Left ventricle myocardium inferior (tissue), 1 donor: ENCODE data around the gene SRP68. TPM values are rescaled to one million over a fixed set of nuclear protein-coding genes. Genes with fewer than 3 reads are reported as not detected.

Experiments used
- DNase-seq: peaks from one replicate; pipeline ENCODE4 v3.0.0-alpha.2; 2020
- H3K27ac ChIP-seq: fragments of 200-600 bp; replicated peaks from 2 replicates; pipeline ENCODE4 v1.8.0; 2021
- H3K27me3 ChIP-seq: fragments of 200-600 bp; 2 replicates; pipeline ENCODE4 v1.8.0; 2021; ENCODE audit warnings: low read depth
- H3K36me3 ChIP-seq: fragments of 200-600 bp; 2 replicates; pipeline ENCODE4 v1.8.0; 2021
- H3K4me1 ChIP-seq: fragments of 200-600 bp; 2 replicates; pipeline ENCODE4 v1.8.0; 2021
- H3K4me3 ChIP-seq: fragments of 200-600 bp; 2 replicates; pipeline ENCODE4 v1.8.0; 2021; ENCODE audit warnings: mild to moderate bottlenecking, moderate library complexity
- H3K9me3 ChIP-seq: fragments of 200-600 bp; replicated peaks from 2 replicates; pipeline ENCODE4 v1.8.0; 2021
- CTCF ChIP-seq: fragments of 200-600 bp; IDR thresholded peaks from 2 replicates; pipeline ENCODE4 v1.8.0; 2021; ENCODE audit warnings: antibody characterized with exemption, mild to moderate bottlenecking, borderline replicate concordance
- intact Hi-C: fragments of 100-400 bp; cut with micrococcal nuclease; formaldehyde crosslinking; loops from one replicate; pipeline ENCODE4 v1.11.0; 2022
- total RNA-seq: library from RNA; stranded (reverse); fragmentation: NEBNext Ultra II Directional; extraction: Animal tissue kit (Norgen Biotek cat#: 25700); gene quantifications from one replicate; pipeline ENCODE4 v1.2.1, GENCODE V29; 2021
- donor health status: DM: no; HTN: yes; CAD: no; lungs with severe emphysema.

SRP68 gene
- total RNA-seq, 1 donor from 2014 or later = 57.4 TPM

- TF ChIP-seq CTCF = no peak
- Histone ChIP-seq H3K27ac (no peak overlapping the region), H3K4me1 (peaks cover 59% of the 10 kb centered on the region), H3K4me3 (no peak overlapping the region), H3K27me3 (peaks cover 68% of the 10 kb centered on the region), H3K36me3 (no peaks in the 10 kb centered on the region), H3K9me3 (no peaks in the 10 kb centered on the region)
- intact Hi-C loops = no loop called here
- DNase-seq = no peak
Observed at GRCh38 chr17:76077584-76078110, 5.3 kb upstream of the SRP68 start.

DNA sequence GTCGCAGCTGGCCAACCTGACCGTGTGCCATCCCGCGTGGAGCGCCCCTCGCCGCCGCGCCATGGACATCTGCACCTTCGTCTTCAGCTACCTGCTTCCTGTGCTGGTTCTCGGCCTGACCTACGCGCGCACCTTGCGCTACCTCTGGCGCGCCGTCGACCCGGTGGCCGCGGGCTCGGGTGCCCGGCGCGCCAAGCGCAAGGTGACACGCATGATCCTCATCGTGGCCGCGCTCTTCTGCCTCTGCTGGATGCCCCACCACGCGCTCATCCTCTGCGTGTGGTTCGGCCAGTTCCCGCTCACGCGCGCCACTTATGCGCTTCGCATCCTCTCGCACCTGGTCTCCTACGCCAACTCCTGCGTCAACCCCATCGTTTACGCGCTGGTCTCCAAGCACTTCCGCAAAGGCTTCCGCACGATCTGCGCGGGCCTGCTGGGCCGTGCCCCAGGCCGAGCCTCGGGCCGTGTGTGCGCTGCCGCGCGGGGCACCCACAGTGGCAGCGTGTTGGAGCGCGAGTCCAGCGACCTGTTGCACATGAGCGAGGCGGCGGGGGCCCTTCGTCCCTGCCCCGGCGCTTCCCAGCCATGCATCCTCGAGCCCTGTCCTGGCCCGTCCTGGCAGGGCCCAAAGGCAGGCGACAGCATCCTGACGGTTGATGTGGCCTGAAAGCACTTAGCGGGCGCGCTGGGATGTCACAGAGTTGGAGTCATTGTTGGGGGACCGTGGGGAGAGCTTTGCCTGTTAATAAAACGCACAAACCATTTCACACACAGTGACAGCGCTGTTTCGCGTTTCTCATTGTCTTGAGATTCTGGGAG lies 4.7 kb upstream of the SRP68 start:
- intact Hi-C loops = no loop called here
- Histone ChIP-seq H3K27me3 (peaks cover 68% of the 10 kb centered on the region), H3K4me1 (peaks cover 62% of the 10 kb centered on the region), H3K27ac (no peak overlapping the region), H3K9me3 (no peaks in the 10 kb centered on the region), H3K4me3 (peak overlapping the region; percentile 40), H3K36me3 (no peaks in the 10 kb centered on the region)
- no peak for TF ChIP-seq CTCF
- DNase-seq = no peak

GRCh38 chr17:76076146-76076764 lies 3.9 kb upstream of the SRP68 start:
- H3K4me1 ChIP-seq = peaks cover 70% of the 10 kb centered on the region
- no peak for TF ChIP-seq CTCF
- DNase-seq = no peak
- peak overlapping the region; percentile 40 for H3K4me3 ChIP-seq
- no peaks in the 10 kb centered on the region for H3K36me3 ChIP-seq
- H3K27me3 ChIP-seq = peaks cover 68% of the 10 kb centered on the region
- intact Hi-C loops = no loop called here
- no peaks in the 10 kb centered on the region for H3K9me3 ChIP-seq
- H3K27ac ChIP-seq = no peak overlapping the region

DNA sequence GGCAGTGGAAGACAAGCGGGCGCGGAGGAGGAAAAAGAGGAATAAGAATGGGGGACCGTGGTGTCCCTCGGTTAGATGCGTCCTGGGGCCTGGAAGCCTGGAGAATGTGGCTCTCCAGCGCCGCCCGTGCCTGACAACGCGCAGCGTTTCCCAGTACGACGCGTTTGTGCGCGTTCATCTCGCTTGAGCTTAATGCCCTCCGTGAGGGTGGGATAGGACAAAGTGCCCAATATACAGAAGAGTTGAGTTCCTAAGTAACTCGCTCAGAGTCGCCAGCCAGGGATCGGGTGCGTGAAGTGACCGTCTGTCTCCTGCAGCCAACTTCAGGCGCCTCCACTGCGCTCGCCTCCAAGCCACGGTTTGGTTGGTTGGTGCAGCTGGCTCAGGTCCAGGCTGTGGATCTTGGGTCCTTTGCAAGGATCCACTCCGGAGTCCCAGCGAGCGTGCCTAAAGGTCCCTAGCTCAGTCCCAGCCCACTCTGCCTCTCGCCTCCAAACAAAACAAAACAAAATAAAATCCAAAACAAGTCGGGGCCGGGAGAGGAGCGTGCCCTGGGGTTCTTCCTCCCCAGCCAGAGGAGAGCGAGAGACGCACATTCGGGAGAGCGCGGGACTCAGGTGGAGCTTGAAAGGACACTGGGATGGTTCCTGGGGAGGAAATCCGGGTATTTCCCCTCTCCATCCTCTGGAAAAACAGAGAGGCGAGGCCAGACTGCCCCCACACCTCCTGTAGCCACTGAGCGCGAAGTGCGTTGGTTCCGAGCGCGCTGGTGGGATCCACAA lies 3.2 kb upstream of the SRP68 start:
- Histone ChIP-seq H3K4me3 (peak overlapping the region; percentile 40), H3K36me3 (no peaks in the 10 kb centered on the region), H3K4me1 (peaks cover 75% of the 10 kb centered on the region), H3K27ac (no peak overlapping the region), H3K9me3 (no peaks in the 10 kb centered on the region), H3K27me3 (peaks cover 68% of the 10 kb centered on the region)
- TF ChIP-seq CTCF = no peak
- no peak for DNase-seq
- intact Hi-C loops = no loop called here
